NCI-H510A (cell line): ENCODE data around the gene RPS6KA4.
"Not testable (repeated sequence)": the region's sequence is repeated elsewhere in the genome, so short reads cannot be mapped to it uniquely, and the experiment has no call there.

Experiments used
- DNase-seq: peaks from one replicate; lab custom pipeline; 2025; lab: John Stamatoyannopoulos, UW

Gene RPS6KA4

DNA sequence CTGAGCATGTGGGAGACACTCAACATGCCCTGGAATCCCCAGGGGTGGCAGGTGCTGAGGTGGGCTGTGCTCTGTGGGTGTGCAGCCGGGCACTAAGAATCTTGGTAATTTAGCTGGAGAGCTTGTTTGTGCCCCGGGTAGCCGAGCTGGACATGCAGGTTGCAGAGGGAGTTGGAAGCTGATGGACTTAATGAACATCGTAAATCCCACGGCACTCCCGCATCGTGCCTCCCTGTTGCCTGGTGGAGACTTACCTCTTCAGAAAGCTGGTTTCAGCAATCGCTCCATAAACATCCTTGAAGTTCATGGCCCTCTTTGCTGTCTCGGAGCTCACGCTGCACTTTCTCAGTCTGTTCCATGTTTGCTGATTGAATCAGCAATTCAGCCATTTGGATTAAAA lies 29.9 kb downstream of the RPS6KA4 start:
- DNase-seq, result no peak

DNA sequence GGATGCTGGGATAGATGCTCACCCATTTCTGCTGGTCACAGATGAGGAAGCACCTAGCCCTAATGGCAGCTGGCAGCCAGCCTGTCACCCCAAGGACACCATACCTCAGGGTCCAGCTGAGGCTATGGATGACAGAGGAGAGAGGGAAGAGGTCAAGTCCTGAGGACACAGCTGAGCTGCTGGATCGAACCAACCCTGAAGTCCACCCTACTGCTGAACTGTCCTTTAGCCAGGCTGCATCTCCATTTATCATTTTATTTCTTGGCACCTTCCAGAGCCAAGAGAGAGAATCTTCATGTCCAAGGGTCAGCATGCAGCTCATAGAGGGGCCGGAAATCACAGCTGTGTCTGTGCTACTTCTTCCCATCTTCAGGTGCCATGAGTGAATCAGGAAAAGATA lies 30.9 kb downstream of the RPS6KA4 start:
- no peak for DNase-seq

DNA sequence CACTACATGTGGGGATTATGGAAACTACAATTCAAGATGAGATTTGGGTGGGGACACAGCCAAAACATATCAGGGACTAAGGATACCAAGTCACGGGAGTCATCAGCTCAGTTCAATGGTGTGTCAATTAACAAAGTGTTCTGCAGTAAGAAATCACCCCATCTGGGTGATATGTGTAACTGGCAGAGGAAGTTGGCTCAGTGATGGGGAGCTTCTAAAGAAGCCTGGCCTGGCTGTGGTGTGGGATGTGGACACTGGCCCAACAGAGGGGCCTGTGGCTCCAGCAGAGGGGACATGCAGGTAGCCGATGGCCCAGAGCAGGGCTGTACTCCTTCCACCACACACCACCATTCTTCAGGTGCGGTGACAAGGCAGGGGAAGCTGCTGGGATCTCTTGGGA lies 31.6 kb downstream of the RPS6KA4 start:
- DNase-seq, result no peak

DNA sequence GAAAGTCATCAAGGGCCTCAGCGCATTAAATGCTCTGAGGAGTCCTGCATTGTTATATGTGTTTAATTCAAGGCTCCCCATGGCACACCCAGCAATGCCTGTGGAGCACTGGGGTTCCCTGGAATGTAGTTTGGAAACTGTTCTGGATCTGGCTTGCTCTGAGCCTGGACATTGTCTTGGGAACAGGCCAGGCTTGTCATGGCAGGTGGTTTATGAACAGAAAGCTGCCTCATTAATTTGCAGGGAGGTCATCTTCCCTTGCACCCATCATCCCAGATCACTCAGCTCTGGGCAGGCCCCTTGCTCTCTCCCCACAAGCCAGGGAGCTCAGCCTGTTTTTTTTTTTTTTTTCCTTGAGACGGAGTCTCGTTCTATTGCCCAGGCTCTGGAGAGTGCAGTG lies 32.9 kb downstream of the RPS6KA4 start:
- no peak for DNase-seq

DNA sequence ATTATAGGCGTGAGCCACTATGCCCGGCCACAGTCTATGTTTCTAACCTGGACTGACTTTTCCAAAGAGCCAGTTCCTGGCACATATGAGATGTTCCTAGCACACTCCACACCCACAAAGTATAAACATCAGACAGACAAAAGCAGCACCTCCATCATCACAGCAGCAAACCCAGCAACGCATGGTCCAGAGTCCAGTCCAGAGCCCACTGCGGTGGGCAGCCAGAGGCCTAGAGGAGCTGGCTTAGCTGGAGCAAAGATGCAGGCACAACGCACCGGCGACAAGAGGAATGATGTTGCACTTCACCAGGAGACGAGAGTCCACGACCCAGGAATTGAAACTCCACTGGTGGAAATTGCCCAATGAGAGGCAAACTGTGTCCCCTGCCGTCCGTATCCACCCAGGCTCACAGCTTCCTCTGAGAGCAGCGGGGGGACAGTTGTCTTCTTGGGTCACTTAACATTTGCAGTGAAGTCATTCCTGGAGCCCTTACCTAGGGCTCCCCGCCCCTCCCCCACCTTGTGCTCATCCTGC lies 36.6 kb downstream of the RPS6KA4 start:
- DNase-seq, result no peak

DNA sequence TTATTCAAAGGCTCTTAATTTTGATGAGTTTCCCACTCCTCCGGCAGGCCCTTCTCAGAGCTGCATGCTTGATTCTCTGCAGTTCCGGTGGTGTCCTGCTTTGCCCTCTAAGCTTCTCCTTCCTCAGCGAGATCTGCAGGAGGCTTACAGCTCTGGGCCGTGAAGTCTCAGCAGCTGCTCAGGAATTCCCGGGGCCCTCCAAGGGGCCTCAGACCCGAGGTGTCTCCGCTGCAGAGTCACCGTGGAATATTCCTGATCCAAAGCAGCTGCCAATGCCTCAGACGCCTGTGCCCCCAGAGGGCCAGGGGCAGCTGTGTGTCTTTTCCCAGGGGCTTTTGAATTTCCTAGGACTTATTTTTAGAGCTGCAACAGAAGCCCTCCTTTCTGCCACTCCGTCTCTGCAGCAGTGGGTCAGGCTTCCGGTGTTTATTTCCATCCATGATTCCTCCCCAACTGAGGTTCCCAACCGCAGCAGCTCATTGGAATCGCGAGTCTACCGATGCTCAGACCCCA lies 37.2 kb downstream of the RPS6KA4 start:
- no peak for DNase-seq

DNA sequence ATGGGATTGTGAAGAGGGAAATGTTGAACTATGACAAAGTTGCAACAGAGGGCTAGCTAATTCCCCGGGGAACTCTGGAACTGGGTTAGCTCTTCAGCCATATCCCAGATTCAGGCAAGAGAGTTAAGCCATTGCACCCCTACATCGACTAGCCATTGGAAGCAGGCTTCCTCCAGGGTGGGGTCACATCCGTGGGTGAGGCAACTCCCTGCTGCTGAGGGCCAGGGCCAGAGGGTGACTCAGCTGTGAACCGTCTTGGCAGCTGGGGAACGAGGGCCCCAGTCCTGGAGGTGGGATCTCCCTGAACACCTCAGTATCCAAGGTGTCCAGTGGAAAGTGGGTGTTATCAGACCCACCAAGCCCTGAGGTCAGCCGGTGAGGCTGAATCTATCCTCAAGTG lies 41.1 kb downstream of the RPS6KA4 start:
- no peak for DNase-seq

DNA sequence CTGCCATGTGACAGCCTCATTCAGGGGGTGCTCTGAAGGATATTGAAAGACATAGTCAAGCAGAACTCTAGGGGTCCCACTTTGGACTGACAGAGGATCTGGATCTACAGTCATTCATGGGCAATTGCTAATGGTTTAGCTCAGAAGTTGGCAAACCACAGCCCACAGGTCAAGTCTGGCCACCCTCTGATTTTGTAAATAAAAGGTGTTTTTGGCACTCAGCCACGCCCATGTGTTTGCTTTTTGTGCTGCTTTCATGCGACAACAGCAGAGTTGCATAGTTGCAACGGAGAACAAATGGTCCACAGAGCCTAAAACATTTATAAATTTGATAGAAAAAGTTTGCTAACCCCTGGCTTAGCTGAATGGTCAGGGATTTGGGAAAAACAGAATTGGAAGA lies 41.7 kb downstream of the RPS6KA4 start:
- DNase-seq, result no peak

DNA sequence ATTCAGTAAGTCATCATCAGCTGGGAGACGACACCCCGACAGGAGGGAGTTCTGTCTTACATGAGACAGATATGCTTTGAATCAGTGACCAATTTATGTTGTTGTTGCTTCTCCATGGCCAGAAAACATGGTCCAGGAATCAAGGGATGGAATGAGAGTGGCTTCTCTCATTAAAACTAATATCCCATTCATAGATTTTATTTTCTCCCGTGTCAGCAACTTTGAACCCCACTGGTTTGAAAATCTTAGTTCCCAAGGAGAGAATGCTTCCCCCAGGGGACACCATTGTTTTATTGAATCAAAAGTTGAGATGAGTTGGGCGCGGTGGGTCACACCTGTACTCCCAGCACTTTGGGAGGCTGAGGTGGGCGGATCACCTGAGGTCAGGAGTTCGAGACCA lies 42.8 kb downstream of the RPS6KA4 start:
- DNase-seq, result no peak

DNA sequence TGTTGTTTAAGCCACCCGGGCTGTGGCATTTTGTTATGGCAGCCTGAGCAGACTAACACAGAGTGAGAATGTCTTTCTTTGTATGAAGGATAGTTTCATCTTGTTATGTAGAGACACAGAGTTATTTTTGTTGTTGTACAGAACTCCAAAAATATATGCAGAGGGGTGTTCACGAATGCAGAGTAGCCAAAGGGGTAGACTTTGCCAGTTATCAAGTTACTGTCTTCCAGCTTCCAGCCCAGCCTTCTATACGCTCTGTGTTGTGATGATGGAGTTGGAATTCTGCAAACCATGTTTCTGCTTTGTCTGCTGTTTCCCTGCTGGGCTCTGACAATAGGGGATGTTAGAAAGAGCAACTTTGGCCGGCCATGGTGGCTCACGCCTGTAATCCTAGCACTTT lies 44.1 kb downstream of the RPS6KA4 start:
- no peak for DNase-seq

DNA sequence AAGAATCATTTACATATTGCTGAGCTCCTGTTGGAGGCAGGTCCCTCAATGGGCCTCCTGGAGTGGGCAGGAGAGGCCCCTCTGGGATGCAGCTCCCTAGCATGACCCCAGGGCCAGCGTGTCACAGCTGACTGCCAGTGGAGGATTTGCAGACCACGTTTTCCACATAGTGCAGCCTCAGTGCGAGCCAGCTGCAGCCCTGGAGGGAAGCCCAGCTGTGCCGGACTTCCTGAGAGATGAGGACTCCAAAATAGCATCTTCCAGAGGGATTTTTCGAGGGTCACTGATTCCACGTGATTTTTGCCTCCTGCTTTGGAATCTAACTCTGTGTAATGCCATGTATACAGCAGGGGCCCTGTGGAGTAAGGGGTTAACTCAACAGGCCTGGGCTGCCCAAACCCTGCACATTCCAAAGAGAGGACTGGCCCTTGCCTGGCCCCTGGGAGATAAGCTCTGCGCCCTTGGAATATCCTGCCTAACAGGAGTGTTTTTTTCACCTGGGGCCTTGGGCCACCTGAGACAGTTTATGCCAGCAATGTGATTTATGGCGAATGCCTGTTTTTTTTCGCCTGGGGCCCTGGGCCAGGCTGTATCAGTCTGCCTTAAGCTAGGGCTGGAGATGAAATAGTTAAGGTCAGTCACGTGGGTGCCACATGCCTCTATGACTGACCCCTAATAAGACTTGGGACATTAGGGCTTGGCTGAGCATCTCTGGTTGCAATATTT lies 47.4 kb downstream of the RPS6KA4 start:
- DNase-seq, result no peak

DNA sequence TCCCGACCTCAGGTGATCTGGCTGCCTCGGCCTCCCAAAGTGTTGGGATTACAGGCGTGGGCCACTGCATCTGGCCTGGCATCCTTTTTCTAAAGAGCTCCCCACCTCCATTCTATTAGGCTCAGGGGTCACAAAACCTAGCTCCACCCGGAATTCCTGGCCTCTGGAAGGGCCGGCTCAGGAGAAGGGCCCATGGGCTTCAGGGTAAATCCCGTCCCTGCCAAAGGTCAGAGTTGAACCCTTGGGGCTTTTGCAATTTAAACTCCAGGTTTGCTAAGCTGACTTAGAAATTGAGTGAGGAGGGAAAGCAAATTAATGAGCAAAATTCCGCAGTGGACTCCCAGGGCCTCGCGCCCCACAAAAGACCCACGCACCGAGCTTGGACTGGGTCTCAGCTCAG lies 48.3 kb downstream of the RPS6KA4 start:
- DNase-seq, result no peak

DNA sequence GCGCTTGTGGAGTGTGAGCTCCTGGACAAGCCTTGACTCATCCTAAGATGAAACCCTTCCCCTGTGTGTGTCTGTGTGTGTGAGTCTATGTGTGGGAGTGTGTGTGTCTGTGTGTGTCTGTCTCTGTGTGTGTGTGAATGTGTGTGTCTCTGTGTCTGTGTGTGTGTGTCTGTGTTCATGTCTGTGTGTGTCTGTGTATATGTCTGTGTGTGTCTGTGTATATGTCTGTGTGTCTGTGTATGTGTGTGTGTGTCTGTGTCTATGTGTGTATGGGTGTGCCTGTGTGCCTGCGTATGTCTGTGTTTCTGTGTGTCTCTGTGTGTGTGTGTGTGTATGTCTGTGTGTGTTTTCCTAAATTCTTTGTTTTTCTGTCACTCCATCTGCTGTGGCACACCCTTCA lies 48.7 kb downstream of the RPS6KA4 start:
- DNase-seq, result no peak

DNA sequence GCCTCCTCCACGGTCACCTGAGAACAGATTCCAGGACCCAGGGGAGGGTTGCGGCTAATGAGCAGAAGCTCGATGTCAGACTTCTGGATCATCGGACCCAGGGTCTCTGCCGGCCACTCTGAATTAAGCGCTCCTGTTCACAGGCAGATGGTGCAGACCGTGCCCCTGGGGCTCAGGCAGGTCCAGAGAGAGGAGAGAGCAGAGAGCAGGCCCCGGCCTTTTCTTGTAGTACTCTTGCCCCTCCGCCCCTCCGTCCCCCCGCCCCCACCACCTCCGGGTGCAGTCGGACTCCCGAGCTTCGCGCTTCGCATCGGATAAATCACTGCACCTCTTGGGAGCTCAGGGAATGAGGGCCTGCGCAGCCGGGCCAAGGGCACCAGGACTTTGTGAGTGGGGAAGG lies 50.3 kb downstream of the RPS6KA4 start:
- no peak for DNase-seq

DNA sequence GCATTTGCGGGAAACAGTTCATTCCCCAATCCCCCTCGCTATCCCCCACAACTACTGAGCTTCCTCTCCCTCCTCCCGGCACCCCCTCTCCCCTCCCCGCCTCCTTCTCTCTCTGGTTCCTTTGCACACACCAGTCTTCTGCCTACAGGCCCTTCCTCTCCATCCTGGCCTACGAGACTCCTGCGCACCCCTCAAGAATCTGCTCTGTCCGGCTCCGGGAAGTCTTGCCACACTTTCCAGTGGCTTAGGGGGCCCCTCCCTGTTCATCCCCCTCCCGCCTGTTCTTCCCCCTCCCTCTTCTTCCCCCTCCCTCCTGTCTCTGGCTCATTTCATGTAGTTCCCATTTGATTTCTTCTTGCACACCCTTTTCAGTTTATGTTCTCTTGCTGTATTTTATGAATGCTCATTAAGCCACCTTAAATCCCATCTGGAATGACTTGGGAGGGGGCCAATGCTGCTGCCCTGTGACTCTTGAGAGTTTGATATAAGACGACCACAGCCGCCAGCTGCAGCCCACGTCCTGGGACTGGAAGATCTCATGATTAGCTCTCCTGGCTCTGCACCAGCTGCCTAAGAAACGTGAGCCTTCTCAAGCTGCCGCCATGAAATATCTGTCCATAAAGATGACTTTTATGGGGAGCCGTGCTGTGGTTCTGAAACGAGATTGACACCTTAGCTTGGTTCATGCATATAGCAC lies 50.9 kb downstream of the RPS6KA4 start:
- no peak for DNase-seq

DNA sequence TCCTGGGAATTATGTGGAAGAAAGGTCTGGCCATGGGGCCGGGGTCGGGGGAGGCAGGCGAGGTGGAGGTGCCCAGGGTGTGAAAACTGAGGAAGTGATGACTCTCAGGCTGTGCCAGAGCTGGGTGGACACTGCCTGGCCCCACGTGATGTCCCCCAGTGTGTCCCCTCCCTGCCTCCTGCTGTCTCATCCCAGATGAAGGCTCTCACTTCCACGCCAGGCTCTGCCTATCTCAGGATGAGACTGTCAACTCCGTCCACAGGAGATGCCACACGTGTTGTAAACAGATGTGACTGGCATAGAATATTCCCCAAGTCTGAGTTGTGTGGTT lies 51.4 kb downstream of the RPS6KA4 start:
- no peak for DNase-seq

DNA sequence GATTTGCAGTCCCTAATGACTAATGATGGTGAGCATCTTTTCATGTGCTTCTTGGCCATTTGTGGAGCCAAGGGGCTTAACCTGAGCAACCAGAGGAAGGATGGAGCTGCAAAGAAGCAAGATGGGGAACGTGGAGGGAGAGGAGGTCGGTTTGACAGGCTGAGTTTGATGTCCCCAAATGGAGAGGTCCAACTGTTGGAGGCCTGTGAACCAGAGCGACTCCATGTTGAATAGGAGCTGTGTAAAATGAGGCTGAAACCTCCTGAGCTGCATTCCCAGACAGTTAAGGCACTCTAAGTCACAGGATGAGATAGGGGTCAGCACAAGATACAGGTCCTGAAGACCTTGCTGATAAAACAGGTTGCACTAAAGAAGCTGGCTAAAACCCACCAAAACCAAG lies 54.5 kb downstream of the RPS6KA4 start:
- no peak for DNase-seq

DNA sequence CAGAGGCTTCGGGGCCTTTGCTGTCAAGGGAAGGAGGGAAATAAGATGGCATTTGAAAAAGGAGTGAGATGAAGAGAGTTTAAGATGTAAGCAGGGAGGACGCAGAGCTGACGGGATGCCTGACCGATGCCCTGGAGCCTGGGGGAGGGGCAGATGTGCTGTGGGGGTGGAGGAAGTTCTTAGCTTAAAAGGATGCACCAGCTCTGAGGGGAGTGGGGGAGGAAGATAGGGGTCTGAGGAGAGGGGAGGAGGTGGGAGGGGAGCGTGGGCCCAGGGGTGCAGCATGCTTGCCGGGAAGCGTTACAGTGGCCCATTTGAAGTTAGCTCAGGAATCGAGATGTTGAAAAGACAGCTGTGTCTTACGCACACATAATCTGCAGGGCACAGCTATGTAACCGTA lies 56.3 kb downstream of the RPS6KA4 start:
- DNase-seq, result no peak

DNA sequence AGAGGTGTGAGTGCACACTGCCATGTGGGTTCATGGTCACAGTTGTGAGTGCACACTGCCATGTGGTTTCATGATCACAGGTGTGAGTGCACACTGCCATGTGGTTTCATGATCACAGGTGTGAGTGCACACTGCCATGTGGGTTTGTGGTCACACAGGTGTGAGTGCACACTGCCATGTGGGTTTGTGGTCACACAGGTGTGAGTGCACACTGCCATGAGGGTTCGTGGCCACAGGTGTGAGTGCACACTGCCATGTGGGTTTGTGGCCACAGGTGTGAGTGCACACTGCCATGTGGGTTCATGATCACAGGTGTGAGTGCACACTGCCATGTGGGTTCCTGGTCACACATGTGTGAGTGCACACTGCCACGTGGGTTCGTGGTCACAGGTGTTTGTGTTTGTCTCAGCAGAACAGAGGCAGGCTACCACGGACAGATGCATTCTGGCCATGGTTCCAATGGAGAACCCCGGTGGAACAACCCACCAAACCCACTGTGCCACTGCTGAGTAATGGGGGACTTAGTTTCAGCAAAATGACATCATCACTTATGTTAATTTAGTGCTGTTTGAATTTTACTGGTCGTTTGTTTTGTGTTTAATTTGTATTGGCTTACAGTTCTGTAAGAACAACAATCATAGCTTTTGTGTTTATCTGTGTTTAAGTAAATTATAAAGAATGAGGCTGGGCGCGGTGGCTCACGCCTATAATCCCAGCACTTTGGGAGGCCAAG lies 57.2 kb downstream of the RPS6KA4 start:
- no peak for DNase-seq

DNA sequence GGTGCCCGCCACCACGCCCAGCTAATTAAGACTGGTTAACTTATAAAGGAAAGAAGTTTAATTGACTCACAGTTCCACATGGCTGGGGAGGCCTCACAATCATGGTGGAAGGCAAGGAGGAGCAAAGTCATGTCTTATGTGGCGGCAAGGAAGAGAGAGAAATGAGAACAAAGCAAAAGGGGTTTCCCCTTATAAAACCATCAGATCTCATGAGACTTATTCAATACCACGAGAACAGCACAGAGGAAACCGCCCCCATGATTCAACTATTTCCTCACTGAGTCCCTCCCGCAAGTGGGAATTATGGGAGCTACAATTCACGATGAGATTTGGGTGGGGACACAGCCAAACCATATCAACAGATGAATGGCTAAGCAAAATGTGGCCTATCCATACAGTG lies 59.3 kb downstream of the RPS6KA4 start:
- not testable (repeated sequence) for DNase-seq

DNA sequence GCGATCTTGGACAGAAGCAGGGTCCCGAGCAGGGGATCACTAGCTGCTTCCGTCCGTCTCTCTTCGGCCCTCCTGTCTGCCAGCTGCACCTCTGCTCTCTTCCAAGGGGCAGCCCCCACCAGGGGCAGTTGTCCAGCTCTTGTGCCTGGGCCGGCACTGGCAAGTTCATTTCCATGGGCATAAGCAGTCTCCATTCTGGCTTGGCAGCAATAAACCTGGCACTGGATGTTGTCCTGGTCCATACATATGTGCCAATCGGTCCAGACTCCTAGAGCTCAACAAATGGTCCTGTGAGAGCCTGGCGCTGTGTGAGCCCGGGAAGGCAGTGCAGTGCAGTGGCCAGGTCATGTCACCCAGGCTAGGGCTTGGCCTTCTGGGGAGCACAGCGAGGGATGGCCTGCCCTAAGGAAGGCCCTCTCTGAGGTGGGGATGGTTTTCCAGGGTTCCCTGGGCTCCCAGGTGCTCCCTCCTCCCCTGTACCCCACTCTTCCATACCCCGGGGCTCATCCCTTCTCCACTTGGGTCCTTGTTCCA lies 60.4 kb downstream of the RPS6KA4 start:
- DNase-seq, result no peak

DNA sequence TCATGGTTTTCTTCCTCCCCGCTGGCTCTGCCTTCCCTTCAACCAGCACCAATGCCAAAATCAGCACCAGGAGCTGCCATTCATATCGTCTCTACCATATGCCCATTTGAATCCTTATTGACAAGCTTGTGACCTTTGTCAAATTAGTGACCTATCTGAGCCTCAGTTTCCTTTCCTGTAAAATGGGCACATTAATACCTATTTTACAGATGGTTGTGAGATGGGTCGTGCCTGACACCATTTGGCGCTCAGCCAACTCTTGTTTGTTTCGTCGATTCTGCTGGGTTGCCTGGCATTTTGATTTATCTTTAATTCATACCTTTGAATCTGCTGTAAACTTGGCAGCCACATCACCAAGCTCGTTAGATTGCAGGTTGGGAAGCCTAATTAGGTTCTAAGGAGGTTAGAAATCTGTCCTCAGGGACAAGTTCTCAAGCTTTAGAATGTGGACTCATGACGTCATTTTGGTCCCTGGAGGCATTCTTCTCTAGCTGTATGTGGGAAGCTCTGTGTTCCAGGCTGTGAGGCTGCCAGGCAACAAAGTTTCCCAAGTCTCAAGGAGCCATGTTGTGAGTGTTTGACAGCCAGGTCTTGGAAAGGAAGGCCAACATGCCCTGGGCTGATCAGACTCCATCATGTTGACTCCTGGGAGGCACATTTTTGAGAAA lies 61.0 kb downstream of the RPS6KA4 start:
- DNase-seq, result no peak
